ENCODE results near the gene UTP14C. TPM values are rescaled to one million over a fixed set of nuclear protein-coding genes. Genes with fewer than 3 reads are reported as not detected.
A peak's percentile ranks its signal among the peaks of the same experiment; 100 is the strongest.

The UTP14C gene
- total RNA-seq, 1 experiment from 2014 or later: 9.0 TPM

DNA sequence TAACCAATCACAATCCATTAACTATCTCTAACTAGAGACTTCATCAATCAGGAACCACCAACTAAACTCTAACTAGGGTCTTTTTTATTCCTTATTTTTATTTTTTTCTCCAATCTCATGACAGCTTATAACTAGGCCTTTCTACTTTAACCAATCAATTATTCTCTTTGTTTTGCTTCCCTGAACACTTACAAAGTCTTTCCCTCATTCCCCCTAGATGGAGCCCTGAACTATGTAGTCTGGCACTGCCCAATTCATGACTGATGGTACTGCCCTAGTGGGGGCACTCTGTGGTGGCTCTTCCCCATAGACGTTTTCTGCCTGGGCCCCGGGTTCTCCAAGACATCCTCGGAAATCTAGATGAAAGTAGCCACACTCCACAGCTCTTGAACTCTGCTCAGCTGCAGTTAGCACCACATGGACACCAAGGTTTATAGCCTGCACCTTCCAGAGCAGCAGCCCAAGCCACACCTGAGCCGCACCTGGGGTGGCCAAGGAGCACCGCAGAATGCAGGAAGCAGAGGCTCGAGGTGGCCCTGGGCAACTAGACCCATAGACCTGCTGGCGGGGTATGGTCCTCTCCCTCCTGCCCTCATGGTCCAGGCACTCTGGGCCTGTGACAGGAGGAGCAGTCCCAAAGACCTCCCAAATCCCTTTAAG is 19.9 kb upstream of the UTP14C start:
- H2AFZ ChIP-seq (ENCODE audit: low read depth, low read length, poor library complexity, severe bottlenecking): no peak overlapping the region
- no peak for DNase-seq (ENCODE audit: low read depth, low spot score)
- no peaks in the 10 kb centered on the region for H3K27me3 ChIP-seq (ENCODE audit: insufficient read depth, low read length)
- POLR2A ChIA-PET: no interaction called here
- no peaks in the 10 kb centered on the region for H4K20me1 ChIP-seq (ENCODE audit: insufficient read depth)
- ATAC-seq: peak; percentile 78
- intact Hi-C loops (cut with micrococcal nuclease): loop anchor here (5.0 kb wide), 1 partner anchor 123 kb away; the partner anchor contains the start of gene NEK5
- H3K4me1 ChIP-seq (ENCODE audit: control insufficient read depth in 1 of 2, insufficient read depth in 2 of 2, low read length in 2 of 2): no peaks in the 10 kb centered on the region
- CTCF ChIA-PET: interaction anchor here (2.1 kb wide), 1 partner anchor 123 kb away, joined by 8 read pairs; no protein-coding TSS in a partner anchor
- BruUV-seq (replicated peaks): no TSS peak
- no peak overlapping the region for H3K27ac ChIP-seq (ENCODE audit: low read depth, low read length)
- no peak overlapping the region for H3K4me3 ChIP-seq (replicated peaks in 1 of 2; ENCODE audit: low read depth in 1 of 2, low read length in 2 of 2)
- no peaks in the 10 kb centered on the region for H3K9me2 ChIP-seq (ENCODE audit: insufficient read depth)
- no peaks in the 10 kb centered on the region for H3K36me3 ChIP-seq (ENCODE audit: control insufficient read depth in 1 of 2, insufficient read depth in 2 of 2, low read length in 2 of 2)
- no peaks in the 10 kb centered on the region for H3K9me3 ChIP-seq (ENCODE audit: control insufficient read depth in 1 of 2, insufficient read depth in 1 of 2, low read depth in 1 of 2, low read length in 2 of 2)
- H3K79me2 ChIP-seq (ENCODE audit: insufficient read depth, low read length): no peaks in the 10 kb centered on the region
- H3K9ac ChIP-seq (ENCODE audit: low read length): no peak overlapping the region
- TF ChIP-seq RAD21 (IDR thresholded peaks at IDR 0.05; ENCODE audit: low read depth) (peak; percentile 31; the same call in 1 of the 2 replicates), YY1 (IDR thresholded peaks at IDR 0.05; ENCODE audit: extremely low read depth, insufficient replicate concordance, low read depth, low read length) (no peak), CTCF (IDR thresholded peaks at IDR 0.05 in 2 of 3, conservative IDR thresholded peaks at IDR 0.05 in 1 of 3; ENCODE audit: borderline replicate concordance in 1 of 3, insufficient read depth in 1 of 3, low read depth in 2 of 3, low read length in 2 of 3) (peak in 1 of 3 experiments; percentile 42; a peak in 1 of 6 replicates)
- H3K4me2 ChIP-seq (ENCODE audit: low read length): no peak overlapping the region
- RAD21 ChIA-PET (ENCODE audit: low non-redundant PET in 1 of 2, low total read pairs in 2 of 2, uncharacterized antibody in 2 of 2, unreplicated experiment in 2 of 2): no interaction called here

GRCh38 chr13:52005841-52006522 is 18.5 kb upstream of the UTP14C start:
- H3K9me3 ChIP-seq (ENCODE audit: control insufficient read depth in 1 of 2, insufficient read depth in 1 of 2, low read depth in 1 of 2, low read length in 2 of 2): no peaks in the 10 kb centered on the region
- DNase-seq (ENCODE audit: low read depth, low spot score) (no peak), ATAC-seq (no peak)
- H3K4me2 ChIP-seq (ENCODE audit: low read length): no peak overlapping the region
- RAD21 ChIA-PET (ENCODE audit: low non-redundant PET in 1 of 2, low total read pairs in 2 of 2, uncharacterized antibody in 2 of 2, unreplicated experiment in 2 of 2): no interaction called here
- H3K9me2 ChIP-seq (ENCODE audit: insufficient read depth): no peaks in the 10 kb centered on the region
- no peak overlapping the region for H3K9ac ChIP-seq (ENCODE audit: low read length)
- no peaks in the 10 kb centered on the region for H3K36me3 ChIP-seq (ENCODE audit: control insufficient read depth in 1 of 2, insufficient read depth in 2 of 2, low read length in 2 of 2)
- no peak overlapping the region for H3K27ac ChIP-seq (ENCODE audit: low read depth, low read length)
- H3K27me3 ChIP-seq (ENCODE audit: insufficient read depth, low read length): no peaks in the 10 kb centered on the region
- H3K79me2 ChIP-seq (ENCODE audit: insufficient read depth, low read length): no peaks in the 10 kb centered on the region
- POLR2A ChIA-PET: no interaction called here
- peaks cover 3% of the 10 kb centered on the region in 2 experiments for H3K4me1 ChIP-seq (ENCODE audit: control insufficient read depth in 1 of 2, insufficient read depth in 2 of 2, low read length in 2 of 2)
- CTCF ChIA-PET: no interaction called here
- H2AFZ ChIP-seq (ENCODE audit: low read depth, low read length, poor library complexity, severe bottlenecking): no peak overlapping the region
- no peaks in the 10 kb centered on the region for H4K20me1 ChIP-seq (ENCODE audit: insufficient read depth)
- BruUV-seq (replicated peaks): no TSS peak
- intact Hi-C loops (cut with micrococcal nuclease): no loop called here
- H3K4me3 ChIP-seq (replicated peaks in 1 of 2; ENCODE audit: low read depth in 1 of 2, low read length in 2 of 2): no peak overlapping the region
- TF ChIP-seq CBX3 (IDR thresholded peaks at IDR 0.05; ENCODE audit: low read depth) (no peak), SIN3A (IDR thresholded peaks at IDR 0.05; ENCODE audit: low read depth) (no peak), CEBPB (IDR thresholded peaks at IDR 0.05; ENCODE audit: low read depth) (no peak), TCF7L2 (IDR thresholded peaks at IDR 0.05; ENCODE audit: borderline replicate concordance, extremely low read depth, insufficient read depth, insufficient read length) (no peak), REST (IDR thresholded peaks at IDR 0.05; ENCODE audit: low read depth) (no peak), RAD21 (IDR thresholded peaks at IDR 0.05; ENCODE audit: low read depth) (no peak), SP1 (IDR thresholded peaks at IDR 0.05; ENCODE audit: low read depth) (no peak), ELF1 (IDR thresholded peaks at IDR 0.05; ENCODE audit: borderline replicate concordance, low read depth) (no peak), SRF (IDR thresholded peaks at IDR 0.05; ENCODE audit: low read depth) (no peak)

Data from HCT116 (cell line).